ENCODE measurements around the gene SRCAP. TPM values are rescaled to one million over a fixed set of nuclear protein-coding genes. Genes with fewer than 3 reads are reported as not detected.

SRCAP gene
- polyA plus RNA-seq, 1 donor (not counting 4 experiments of a cell fraction or from before 2014, with no cell fraction given), result 1.4 TPM

- Histone ChIP-seq H3K4me3 (ENCODE audit: control insufficient read depth in 2 of 3, extremely low read depth in 1 of 3, insufficient read depth in 2 of 3, low read depth in 1 of 3, low read length in 3 of 3) (no peak overlapping the region), H3K27me3 (ENCODE audit: control insufficient read depth, extremely low read depth, insufficient read depth, low read length) (no peaks in the 10 kb centered on the region), H3K27ac (ENCODE audit: control insufficient read depth, insufficient read depth, low read length) (no peak overlapping the region), H3K9ac (ENCODE audit: control insufficient read depth, extremely low read depth, insufficient read depth, low read length) (no peak overlapping the region), H2AFZ (ENCODE audit: control insufficient read depth, low read length) (no peak overlapping the region), H3K4me1 (ENCODE audit: control insufficient read depth, extremely low read depth, insufficient read depth, low read length) (no peaks in the 10 kb centered on the region), H3K36me3 (ENCODE audit: control insufficient read depth in 2 of 2, extremely low read depth in 1 of 2, insufficient read depth in 2 of 2, low read length in 2 of 2) (peaks cover 58 to 60% of the 10 kb centered on the region in 2 experiments), H4K20me1 (ENCODE audit: control insufficient read depth, extremely low read depth, insufficient read depth, low read length) (no peaks in the 10 kb centered on the region), H3K4me2 (ENCODE audit: control insufficient read depth, extremely low read depth, insufficient read depth, low read depth, low read length) (no peak overlapping the region), H3K79me2 (ENCODE audit: control insufficient read depth, insufficient read depth, low read length) (peaks cover 55% of the 10 kb centered on the region), H3K9me3 (ENCODE audit: control insufficient read depth, low read depth, low read length) (no peaks in the 10 kb centered on the region), H3K9me1 (ENCODE audit: control insufficient read depth, extremely low read depth, insufficient read depth, low read length) (no peaks in the 10 kb centered on the region)
- TF ChIP-seq EZH2 (IDR thresholded peaks at IDR 0.05; ENCODE audit: low read length) (no peak), CTCF (optimal IDR thresholded peaks at IDR 0.05 in 1 of 3, IDR thresholded peaks at IDR 0.05 in 1 of 3, conservative IDR thresholded peaks at IDR 0.05 in 1 of 3; ENCODE audit: extremely low read depth in 1 of 3, insufficient read depth in 2 of 3, low read length in 3 of 3) (no peak)
- DNase-seq (ENCODE audit: low read depth, low spot score) (no peak), FAIRE-seq (no peak)
- dilution Hi-C loops (cut with MboI; ENCODE audit: extremely low pct_ligation_motif_present, low sequenced_read_pairs), result no loop called here
Measured at GRCh38 chr16:30721167-30721566, 22.2 kb downstream of the SRCAP start.

GRCh38 chr16:30721606-30722005, 22.6 kb downstream of the SRCAP start:
- TF ChIP-seq EZH2 (IDR thresholded peaks at IDR 0.05; ENCODE audit: low read length), result no peak
- TF ChIP-seq CTCF (optimal IDR thresholded peaks at IDR 0.05 in 1 of 3, IDR thresholded peaks at IDR 0.05 in 1 of 3, conservative IDR thresholded peaks at IDR 0.05 in 1 of 3; ENCODE audit: extremely low read depth in 1 of 3, insufficient read depth in 2 of 3, low read length in 3 of 3), result no peak
- no peak overlapping the region for H3K4me3 ChIP-seq (ENCODE audit: control insufficient read depth in 2 of 3, extremely low read depth in 1 of 3, insufficient read depth in 2 of 3, low read depth in 1 of 3, low read length in 3 of 3)

More at GRCh38 chr16:30721606-30722005, 22.6 kb downstream of the SRCAP start:
- H3K27ac ChIP-seq (ENCODE audit: control insufficient read depth, insufficient read depth, low read length), result no peak overlapping the region
- no peaks in the 10 kb centered on the region for H4K20me1 ChIP-seq (ENCODE audit: control insufficient read depth, extremely low read depth, insufficient read depth, low read length)
- peaks cover 51% of the 10 kb centered on the region for H3K79me2 ChIP-seq (ENCODE audit: control insufficient read depth, insufficient read depth, low read length)
- peaks cover 55 to 56% of the 10 kb centered on the region in 2 experiments for H3K36me3 ChIP-seq (ENCODE audit: control insufficient read depth in 2 of 2, extremely low read depth in 1 of 2, insufficient read depth in 2 of 2, low read length in 2 of 2)
- no peak overlapping the region for H3K4me2 ChIP-seq (ENCODE audit: control insufficient read depth, extremely low read depth, insufficient read depth, low read depth, low read length)
- no peak overlapping the region for H3K9ac ChIP-seq (ENCODE audit: control insufficient read depth, extremely low read depth, insufficient read depth, low read length)
- FAIRE-seq (no peak), DNase-seq (ENCODE audit: low read depth, low spot score) (no peak)
- no peaks in the 10 kb centered on the region for H3K4me1 ChIP-seq (ENCODE audit: control insufficient read depth, extremely low read depth, insufficient read depth, low read length)
- dilution Hi-C loops (cut with MboI; ENCODE audit: extremely low pct_ligation_motif_present, low sequenced_read_pairs), result no loop called here
- H3K9me3 ChIP-seq (ENCODE audit: control insufficient read depth, low read depth, low read length), result no peaks in the 10 kb centered on the region
- no peaks in the 10 kb centered on the region for H3K27me3 ChIP-seq (ENCODE audit: control insufficient read depth, extremely low read depth, insufficient read depth, low read length)
- H2AFZ ChIP-seq (ENCODE audit: control insufficient read depth, low read length), result no peak overlapping the region
- H3K9me1 ChIP-seq (ENCODE audit: control insufficient read depth, extremely low read depth, insufficient read depth, low read length), result no peaks in the 10 kb centered on the region

Data from keratinocyte (primary cell).